Tibial nerve (tissue), 3 donors: Measurements from ENCODE around the gene SECTM1.

Source experiments
- POLR2A ChIP-seq, 2 donors: fragments of 450-650 bp; IDR thresholded peaks; one replicate each; pipeline ENCODE4 v1.6.1; 2017; ENCODE audit warnings: antibody characterized with exemption in 2 of 2, mild to moderate bottlenecking in 2 of 2, moderate library complexity in 2 of 2
- TF ChIP-seq, protein P1 (sequence below), 5 experiments: fragments of 200-600 bp in 3 of 5; fragments of 450-650 bp in 2 of 5; sonication (generic) in 3 of 5; IDR thresholded peaks; one replicate each; pipeline ENCODE4 v1.5.1; 2016 to 2019; ENCODE audit warnings: antibody characterized with exemption in 5 of 5, mild to moderate bottlenecking in 3 of 5, moderate library complexity in 2 of 5

DNA sequence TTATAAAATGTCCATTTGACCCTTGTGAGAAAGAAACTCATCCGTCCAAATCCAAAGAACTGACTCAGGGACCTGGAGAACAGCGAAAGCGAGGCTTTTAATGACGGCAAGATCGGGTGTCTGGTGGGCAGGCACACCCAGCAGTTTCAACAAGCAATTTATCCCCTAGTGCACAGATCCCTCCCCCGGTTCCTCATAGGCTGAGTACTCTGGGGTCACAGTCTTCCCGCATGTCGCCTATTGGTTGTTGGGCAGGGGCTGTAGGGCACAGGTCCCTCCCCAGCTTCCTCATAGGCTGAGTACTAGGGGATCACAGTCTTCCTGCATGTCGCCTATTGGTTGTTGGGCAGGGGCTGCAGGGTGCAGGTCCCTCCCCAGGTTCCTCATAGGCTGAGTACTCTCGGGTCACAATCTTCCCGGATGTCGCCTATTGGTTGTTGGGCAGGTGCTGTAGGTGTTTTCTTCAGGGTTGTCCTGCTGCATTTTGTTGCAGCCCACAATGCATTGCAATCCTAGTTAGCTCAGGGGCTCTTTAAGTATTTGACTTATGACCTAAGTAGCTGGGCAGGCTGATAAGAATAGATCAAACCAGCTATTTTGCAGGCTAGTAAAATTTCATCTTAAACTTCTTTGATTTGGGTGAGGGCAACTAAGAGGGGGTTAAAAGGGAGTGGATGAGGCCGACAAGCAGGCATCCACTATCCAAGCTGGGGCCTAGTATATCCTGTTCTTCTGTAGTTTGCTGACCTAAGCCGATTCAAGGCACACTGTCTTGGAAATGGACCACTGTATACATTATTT, 34.4 kb upstream of the SECTM1 start:
- TF ChIP-seq POLR2A (IDR thresholded peaks at IDR 0.05), result no peak
- TF ChIP-seq, protein P1, sequence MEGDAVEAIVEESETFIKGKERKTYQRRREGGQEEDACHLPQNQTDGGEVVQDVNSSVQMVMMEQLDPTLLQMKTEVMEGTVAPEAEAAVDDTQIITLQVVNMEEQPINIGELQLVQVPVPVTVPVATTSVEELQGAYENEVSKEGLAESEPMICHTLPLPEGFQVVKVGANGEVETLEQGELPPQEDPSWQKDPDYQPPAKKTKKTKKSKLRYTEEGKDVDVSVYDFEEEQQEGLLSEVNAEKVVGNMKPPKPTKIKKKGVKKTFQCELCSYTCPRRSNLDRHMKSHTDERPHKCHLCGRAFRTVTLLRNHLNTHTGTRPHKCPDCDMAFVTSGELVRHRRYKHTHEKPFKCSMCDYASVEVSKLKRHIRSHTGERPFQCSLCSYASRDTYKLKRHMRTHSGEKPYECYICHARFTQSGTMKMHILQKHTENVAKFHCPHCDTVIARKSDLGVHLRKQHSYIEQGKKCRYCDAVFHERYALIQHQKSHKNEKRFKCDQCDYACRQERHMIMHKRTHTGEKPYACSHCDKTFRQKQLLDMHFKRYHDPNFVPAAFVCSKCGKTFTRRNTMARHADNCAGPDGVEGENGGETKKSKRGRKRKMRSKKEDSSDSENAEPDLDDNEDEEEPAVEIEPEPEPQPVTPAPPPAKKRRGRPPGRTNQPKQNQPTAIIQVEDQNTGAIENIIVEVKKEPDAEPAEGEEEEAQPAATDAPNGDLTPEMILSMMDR (IDR thresholded peaks at IDR 0.05), result no peak
